Measurements from ENCODE around the gene ZNF317. TPM values are rescaled to one million over a fixed set of nuclear protein-coding genes. Genes with fewer than 3 reads are reported as not detected.

ZNF317 gene
- total RNA-seq, 2 donors from 2014 or later: 21.0 to 30.3 TPM

DNA sequence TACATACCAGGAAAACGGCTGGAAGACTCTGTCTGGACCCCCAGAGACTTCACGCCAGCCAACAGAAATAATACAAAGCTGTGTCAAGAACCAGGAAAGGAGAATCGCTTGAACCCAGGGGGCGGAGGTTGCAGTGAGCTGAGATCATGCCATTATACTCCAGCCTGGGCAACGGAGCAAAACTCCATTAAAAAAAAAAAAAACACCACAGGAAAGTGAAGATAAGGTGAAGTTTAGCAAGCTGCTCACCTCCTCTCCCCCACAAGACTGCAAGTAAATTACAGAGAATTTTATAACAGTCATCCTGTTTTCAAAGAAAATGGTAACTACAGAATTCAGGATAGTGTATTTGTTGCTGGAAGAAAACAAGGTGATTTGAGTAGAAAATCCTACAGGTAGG, 23.6 kb upstream of the ZNF317 start:
- H3K9me3 ChIP-seq: no peaks in the 10 kb centered on the region

DNA sequence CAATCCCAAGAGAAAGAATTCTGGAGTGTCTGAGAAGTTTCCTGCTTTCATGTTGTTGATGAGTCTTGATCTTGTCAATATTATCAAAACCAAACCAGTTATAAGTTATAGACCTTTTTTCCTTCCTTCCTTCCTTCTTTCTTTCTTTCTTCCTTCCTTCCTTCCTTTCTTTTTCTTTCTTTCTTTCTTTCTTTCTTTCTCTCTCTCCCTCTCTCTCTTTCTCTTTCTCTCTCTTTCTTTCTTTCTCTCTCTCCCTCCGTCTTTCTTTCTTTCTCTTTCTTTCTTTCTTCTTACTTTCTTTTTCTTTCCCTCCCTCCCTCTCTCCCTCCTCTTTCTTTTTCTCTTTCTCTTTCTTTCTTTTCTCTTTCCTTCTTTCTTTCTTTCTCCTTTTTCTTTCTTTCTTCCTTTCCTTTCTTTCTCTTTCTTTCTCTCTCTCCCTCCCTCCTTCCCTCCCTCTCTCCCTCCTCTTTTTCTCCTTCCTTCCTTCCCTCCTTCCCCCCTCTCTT, 13.2 kb upstream of the ZNF317 start, which contains the start of gene OR7G3:
Gene OR7G3 (minus strand): TSS at position 51 of the 506 bp plus-strand sequence. CDS start 0 bp downstream, at position 51.
- WGBS, 2 donors: 22 to 40% methylated on average over 1 of the region's 1 CpG
- TF ChIP-seq CTCF (IDR thresholded peaks at IDR 0.05): no peak
- no peak for TF ChIP-seq POLR2A (IDR thresholded peaks at IDR 0.05)

More for the DNA sequence above, 23.6 kb upstream of the ZNF317 start:
- no peak for DNase-seq
- TF ChIP-seq POLR2A (IDR thresholded peaks at IDR 0.05) (no peak), CTCF (IDR thresholded peaks at IDR 0.05) (no peak)
- intact Hi-C loops (cut with DNase I): no loop called here
- no peak overlapping the region for H3K27ac ChIP-seq
- no peaks in the 10 kb centered on the region for H3K4me1 ChIP-seq
- H3K27me3 ChIP-seq: no peaks in the 10 kb centered on the region
- 40 to 50% methylated on average over 5 of the region's 5 CpGs for WGBS, 2 donors
- no peak overlapping the region for H3K4me3 ChIP-seq
- ATAC-seq: no peak
- H3K36me3 ChIP-seq (replicated peaks in 1 of 2; ENCODE audit: insufficient read depth in 1 of 2, low read depth in 2 of 2): no peaks in the 10 kb centered on the region

DNA sequence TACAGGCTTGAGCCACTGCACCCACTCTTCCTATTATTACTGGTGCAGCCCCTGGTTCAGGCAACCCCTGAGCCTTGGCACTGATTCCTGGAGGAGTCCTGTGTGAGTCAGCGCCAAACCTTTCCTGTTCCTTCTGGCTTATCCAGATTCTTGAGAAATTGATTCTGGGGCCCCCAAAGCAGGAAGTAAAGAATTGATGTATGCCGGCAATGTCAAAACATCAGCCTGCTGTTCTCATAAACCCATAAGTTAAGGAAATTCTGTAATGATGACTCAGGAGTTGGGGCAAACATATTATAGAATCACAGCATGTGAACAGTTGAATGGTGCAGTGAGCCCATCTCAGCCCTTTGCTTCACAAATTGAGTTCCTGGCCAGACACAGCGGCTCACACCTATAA, 12.0 kb upstream of the ZNF317 start:
- 46 to 69% methylated on average over 3 of the region's 3 CpGs for WGBS, 2 donors
- DNase-seq (no peak), ATAC-seq (no peak)
- no peaks in the 10 kb centered on the region for H3K36me3 ChIP-seq (replicated peaks in 1 of 2; ENCODE audit: insufficient read depth in 1 of 2, low read depth in 2 of 2)
- intact Hi-C loops (cut with DNase I): no loop called here
- H3K4me3 ChIP-seq: no peak overlapping the region
- H3K27ac ChIP-seq: no peak overlapping the region
- H3K4me1 ChIP-seq: no peaks in the 10 kb centered on the region
- TF ChIP-seq POLR2A (IDR thresholded peaks at IDR 0.05): no peak
- no peaks in the 10 kb centered on the region for H3K27me3 ChIP-seq
- no peaks in the 10 kb centered on the region for H3K9me3 ChIP-seq

More for the DNA sequence above, 13.2 kb upstream of the ZNF317 start, which contains the start of gene OR7G3:
- Histone ChIP-seq H3K9me3 (no peaks in the 10 kb centered on the region), H3K27me3 (no peaks in the 10 kb centered on the region), H3K36me3 (replicated peaks in 1 of 2; ENCODE audit: insufficient read depth in 1 of 2, low read depth in 2 of 2) (no peaks in the 10 kb centered on the region), H3K4me1 (no peaks in the 10 kb centered on the region), H3K27ac (no peak within 1 kb of the TSS), H3K4me3 (no peak within 1 kb of the TSS)
- intact Hi-C loops (cut with DNase I): no loop called here
- ATAC-seq (no peak), DNase-seq (no peak)

- ATAC-seq: no peak
- 45 to 53% methylated on average over 1 of the region's 1 CpG for WGBS, 2 donors
- no peak for TF ChIP-seq CTCF (IDR thresholded peaks at IDR 0.05)
- TF ChIP-seq POLR2A (IDR thresholded peaks at IDR 0.05): no peak
- Histone ChIP-seq H3K27me3 (no peaks in the 10 kb centered on the region), H3K4me1 (no peaks in the 10 kb centered on the region), H3K4me3 (no peak overlapping the region), H3K9me3 (no peaks in the 10 kb centered on the region), H3K36me3 (replicated peaks in 1 of 2; ENCODE audit: insufficient read depth in 1 of 2, low read depth in 2 of 2) (no peaks in the 10 kb centered on the region), H3K27ac (no peak overlapping the region)
- intact Hi-C loops (cut with DNase I): no loop called here
- DNase-seq: no peak
These were observed 9.2 kb upstream of the ZNF317 start for GRCh38 chr19:9130965-9131364.

- H3K36me3 ChIP-seq (replicated peaks in 1 of 2; ENCODE audit: insufficient read depth in 1 of 2, low read depth in 2 of 2): no peaks in the 10 kb centered on the region
- no peak overlapping the region for H3K27ac ChIP-seq
- H3K4me1 ChIP-seq: no peaks in the 10 kb centered on the region
- intact Hi-C loops (cut with DNase I): no loop called here
- no peaks in the 10 kb centered on the region for H3K9me3 ChIP-seq
- TF ChIP-seq CTCF (IDR thresholded peaks at IDR 0.05) (no peak), POLR2A (IDR thresholded peaks at IDR 0.05) (no peak)
- WGBS, 2 donors: 51% methylated on average over 5 of the region's 5 CpGs
- DNase-seq (no peak), ATAC-seq (no peak)
- no peaks in the 10 kb centered on the region for H3K27me3 ChIP-seq
- no peak overlapping the region for H3K4me3 ChIP-seq
These were observed 7.8 kb upstream of the ZNF317 start for GRCh38 chr19:9132422-9132821.

All from body of pancreas (tissue), 4 donors.